Measurements from ENCODE around the gene AASS. TPM values are rescaled to one million over a fixed set of nuclear protein-coding genes. Genes with fewer than 3 reads are reported as not detected.

Gene AASS
- total RNA-seq, 1 experiment from 2014 or later: 15.6 TPM

DNA sequence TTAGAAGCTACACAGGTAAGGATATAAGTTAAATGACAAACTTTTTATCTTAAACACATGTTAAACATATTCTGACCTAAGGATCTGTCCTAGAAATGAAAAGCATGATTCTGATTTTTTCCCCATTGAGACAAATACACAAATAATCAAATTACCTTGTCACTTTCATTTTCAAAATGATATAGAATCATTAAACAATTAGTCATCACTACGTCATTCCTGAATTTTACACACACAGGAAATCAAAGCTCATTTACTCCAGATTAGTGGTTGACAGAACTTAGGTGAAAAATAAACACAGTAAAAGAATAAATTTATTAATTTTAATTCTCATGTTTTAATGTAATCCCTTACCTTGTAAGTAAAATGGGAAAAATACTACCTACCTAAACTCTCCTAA lies 89.0 kb downstream of the AASS start:
- H3K9me3 Mint-ChIP-seq (ENCODE audit: unreplicated experiment): no peaks in the 10 kb centered on the region
- H3K27me3 Mint-ChIP-seq (ENCODE audit: insufficient read depth, unreplicated experiment): no peaks in the 10 kb centered on the region
- BruUV-seq (replicated peaks): no TSS peak
- no peak overlapping the region for H3K4me3 Mint-ChIP-seq (ENCODE audit: unreplicated experiment)
- no peak for TF ChIP-seq CTCF (IDR thresholded peaks at IDR 0.05; ENCODE audit: unreplicated experiment)
- H3K4me1 Mint-ChIP-seq (ENCODE audit: insufficient read depth, unreplicated experiment): no peaks in the 10 kb centered on the region
- intact Hi-C loops (cut with micrococcal nuclease): no loop called here
- ChIA-PET POLR2A (interaction anchor here (1.0 kb wide), 1 partner anchor 33 kb away, joined by 3 read pairs; no protein-coding TSS in a partner anchor), CTCF (no interaction called here)
- no peak for DNase-seq (ENCODE audit: unreplicated experiment)
- H3K27ac Mint-ChIP-seq (ENCODE audit: low read depth, unreplicated experiment): no peak overlapping the region
- peaks cover 7% of the 10 kb centered on the region for H3K36me3 Mint-ChIP-seq (ENCODE audit: insufficient read depth, unreplicated experiment)

GRCh38 chr7:122054393-122054792 lies 89.7 kb downstream of the AASS start:
- H3K27me3 Mint-ChIP-seq (ENCODE audit: insufficient read depth, unreplicated experiment): no peaks in the 10 kb centered on the region
- ChIA-PET POLR2A (interaction anchor here (1.0 kb wide), 1 partner anchor 34 kb away, joined by 3 read pairs; no protein-coding TSS in a partner anchor), CTCF (no interaction called here)
- no peaks in the 10 kb centered on the region for H3K4me1 Mint-ChIP-seq (ENCODE audit: insufficient read depth, unreplicated experiment)
- H3K9me3 Mint-ChIP-seq (ENCODE audit: unreplicated experiment): no peaks in the 10 kb centered on the region
- no TSS peak for BruUV-seq (replicated peaks)
- H3K27ac Mint-ChIP-seq (ENCODE audit: low read depth, unreplicated experiment): no peak overlapping the region
- no peak for DNase-seq (ENCODE audit: unreplicated experiment)
- no peak overlapping the region for H3K4me3 Mint-ChIP-seq (ENCODE audit: unreplicated experiment)
- peaks cover 6% of the 10 kb centered on the region for H3K36me3 Mint-ChIP-seq (ENCODE audit: insufficient read depth, unreplicated experiment)
- intact Hi-C loops (cut with micrococcal nuclease): no loop called here
- no peak for TF ChIP-seq CTCF (IDR thresholded peaks at IDR 0.05; ENCODE audit: unreplicated experiment)

DNA sequence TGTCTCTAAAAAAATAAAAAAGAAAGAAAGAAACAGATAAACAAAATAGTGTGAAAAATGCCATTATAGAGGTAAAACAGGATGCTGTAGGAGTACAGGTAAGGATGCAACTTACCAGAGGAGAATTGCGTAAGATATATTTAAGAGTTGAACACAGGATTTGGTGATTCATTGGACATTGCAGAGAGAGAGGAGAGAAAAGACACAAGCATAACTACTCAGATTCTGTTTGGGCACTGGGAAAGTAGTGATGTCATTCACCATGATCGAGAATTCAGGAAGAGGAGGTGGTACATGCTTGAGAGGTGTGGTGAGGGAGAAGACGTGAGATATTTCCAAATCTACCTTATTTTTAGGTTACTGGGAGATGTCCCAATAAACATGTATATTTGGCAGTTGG lies 97.6 kb downstream of the AASS start:
- H3K27me3 Mint-ChIP-seq (ENCODE audit: insufficient read depth, unreplicated experiment): no peaks in the 10 kb centered on the region
- peak; percentile 57 for DNase-seq (ENCODE audit: unreplicated experiment)
- no peak for TF ChIP-seq CTCF (IDR thresholded peaks at IDR 0.05; ENCODE audit: unreplicated experiment)

DNA sequence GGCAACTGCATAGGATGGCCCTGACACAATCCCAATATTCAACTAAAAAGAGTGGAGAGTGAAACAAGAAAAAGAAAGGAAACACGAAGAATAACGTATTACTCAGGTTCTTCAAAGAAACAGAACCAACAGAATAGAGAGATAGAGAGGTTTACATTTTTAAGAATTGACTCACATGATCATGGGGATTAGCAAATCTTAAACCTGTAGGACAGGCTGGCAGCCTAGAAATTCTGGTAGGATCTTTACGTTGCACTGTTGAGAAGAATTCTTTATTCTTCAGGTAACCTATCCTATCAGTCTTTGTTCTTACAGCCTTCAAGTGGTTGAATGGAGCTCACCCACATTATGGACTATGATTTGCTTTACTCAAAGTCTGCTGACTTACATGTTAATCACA lies 103.9 kb downstream of the AASS start:
- H3K4me1 Mint-ChIP-seq (ENCODE audit: insufficient read depth, unreplicated experiment): peaks cover 6% of the 10 kb centered on the region
- no peaks in the 10 kb centered on the region for H3K27me3 Mint-ChIP-seq (ENCODE audit: insufficient read depth, unreplicated experiment)
- POLR2A ChIA-PET: interaction anchor here (0.6 kb wide), 1 partner anchor 338 kb away, joined by 3 read pairs; no protein-coding TSS in a partner anchor
- CTCF ChIA-PET: interaction anchor here (0.8 kb wide), 1 partner anchor 12 kb away, joined by 3 read pairs; no protein-coding TSS in a partner anchor
- no peaks in the 10 kb centered on the region for H3K9me3 Mint-ChIP-seq (ENCODE audit: unreplicated experiment)
- TF ChIP-seq CTCF (IDR thresholded peaks at IDR 0.05; ENCODE audit: unreplicated experiment): no peak
- no peak overlapping the region for H3K27ac Mint-ChIP-seq (ENCODE audit: low read depth, unreplicated experiment)
- H3K4me3 Mint-ChIP-seq (ENCODE audit: unreplicated experiment): no peak overlapping the region
- no peaks in the 10 kb centered on the region for H3K36me3 Mint-ChIP-seq (ENCODE audit: insufficient read depth, unreplicated experiment)
- DNase-seq (ENCODE audit: unreplicated experiment): no peak
- BruUV-seq (replicated peaks): no TSS peak
- intact Hi-C loops (cut with micrococcal nuclease): no loop called here

More for the DNA sequence above, 97.6 kb downstream of the AASS start:
- no peaks in the 10 kb centered on the region for H3K9me3 Mint-ChIP-seq (ENCODE audit: unreplicated experiment)
- peaks cover 5% of the 10 kb centered on the region for H3K4me1 Mint-ChIP-seq (ENCODE audit: insufficient read depth, unreplicated experiment)
- no peak overlapping the region for H3K27ac Mint-ChIP-seq (ENCODE audit: low read depth, unreplicated experiment)
- H3K36me3 Mint-ChIP-seq (ENCODE audit: insufficient read depth, unreplicated experiment): no peaks in the 10 kb centered on the region
- CTCF ChIA-PET: no interaction called here
- BruUV-seq (replicated peaks): no TSS peak
- H3K4me3 Mint-ChIP-seq (ENCODE audit: unreplicated experiment): no peak overlapping the region
- intact Hi-C loops (cut with micrococcal nuclease): no loop called here
- POLR2A ChIA-PET: interaction anchor here (0.7 kb wide), 2 partner anchors 10 to 15 kb away, joined by 3 to 4 read pairs; no protein-coding TSS in a partner anchor

Data from MCF 10A (cell line).